DOHH2 (cell line): ENCODE results near the gene DNAH11.

Experiments
- H3F3A ChIP-seq: fragments of 200-600 bp; sonication (generic), shearing (Covaris generic); 2 replicates; pipeline ENCODE4 v1.6.0; 2016; ENCODE audit warnings: antibody characterized with exemption, mild to moderate bottlenecking; ENCODE audit not compliant: control insufficient read depth, insufficient read depth
- H3K27ac ChIP-seq: fragments of 200-600 bp; sonication (generic); 2 replicates; pipeline ENCODE4 v1.5.1; 2014; ENCODE audit warnings: low read depth, mild to moderate bottlenecking, low read length, moderate library complexity
- H3K27me3 ChIP-seq: fragments of 200-600 bp; sonication (generic); 2 replicates; pipeline ENCODE4 v1.6.1; 2014; ENCODE audit warnings: mild to moderate bottlenecking, low read length, mixed read lengths; ENCODE audit not compliant: control insufficient read depth
- H3K36me3 ChIP-seq: fragments of 200-600 bp; sonication (generic); 2 replicates; pipeline ENCODE4 v1.6.1; 2014; ENCODE audit warnings: mild to moderate bottlenecking, low read length, moderate library complexity, mixed read lengths; ENCODE audit not compliant: control insufficient read depth
- H3K4me1 ChIP-seq: fragments of 200-600 bp; sonication (generic); 2 replicates; pipeline ENCODE4 v1.6.1; 2014; ENCODE audit warnings: mild to moderate bottlenecking, low read length, mixed read lengths; ENCODE audit not compliant: control insufficient read depth
- H3K4me2 ChIP-seq: fragments of 200-600 bp; sonication (generic); 2 replicates; pipeline ENCODE4 v1.6.0; 2014; ENCODE audit warnings: mild to moderate bottlenecking, low read length, moderate library complexity
- H3K4me3 ChIP-seq: fragments of 200-600 bp; sonication (generic); 2 replicates; pipeline ENCODE4 v1.5.1; 2014; ENCODE audit warnings: mild to moderate bottlenecking, low read length, mixed read lengths
- H3K79me2 ChIP-seq: fragments of 200-600 bp; sonication (generic); 2 replicates; pipeline ENCODE4 v1.6.1; 2014; ENCODE audit warnings: mild to moderate bottlenecking, low read length, mixed read lengths; ENCODE audit not compliant: control insufficient read depth
- H3K9me2 ChIP-seq: fragments of 200-600 bp; sonication (generic); replicated peaks from 2 replicates; pipeline ENCODE4 v1.6.1; 2014; ENCODE audit warnings: mild to moderate bottlenecking, low read length, mixed read lengths; ENCODE audit not compliant: control insufficient read depth
- H3K9me3 ChIP-seq: fragments of 200-600 bp; sonication (generic); 2 replicates; pipeline ENCODE4 v1.6.1; 2014; ENCODE audit warnings: antibody characterized with exemption, low read length, mixed read lengths; ENCODE audit not compliant: control insufficient read depth, insufficient read depth
- H4K20me1 ChIP-seq: fragments of 200-600 bp; sonication (generic); 2 replicates; pipeline ENCODE4 v1.6.0; 2014; ENCODE audit warnings: low read depth, mild to moderate bottlenecking, antibody characterized with exemption, low read length, moderate library complexity; ENCODE audit not compliant: control insufficient read depth, insufficient read depth
- EZH2phosphoT487 ChIP-seq: fragments of 200-600 bp; sonication (generic); IDR thresholded peaks from 2 replicates; pipeline ENCODE4 v1.6.1; 2017; ENCODE audit warnings: borderline replicate concordance, mild to moderate bottlenecking, antibody characterized with exemption, low read length, moderate library complexity, mixed read lengths
- TF ChIP-seq, protein P1 (sequence below): fragments of 200-600 bp; sonication (generic); IDR thresholded peaks from one replicate; pipeline ENCODE4 v1.5.1; 2014; ENCODE audit warnings: antibody characterized with exemption, mild to moderate bottlenecking, low read depth, low read length; ENCODE audit not compliant: poor library complexity, severe bottlenecking

DNAH11 gene

DNA sequence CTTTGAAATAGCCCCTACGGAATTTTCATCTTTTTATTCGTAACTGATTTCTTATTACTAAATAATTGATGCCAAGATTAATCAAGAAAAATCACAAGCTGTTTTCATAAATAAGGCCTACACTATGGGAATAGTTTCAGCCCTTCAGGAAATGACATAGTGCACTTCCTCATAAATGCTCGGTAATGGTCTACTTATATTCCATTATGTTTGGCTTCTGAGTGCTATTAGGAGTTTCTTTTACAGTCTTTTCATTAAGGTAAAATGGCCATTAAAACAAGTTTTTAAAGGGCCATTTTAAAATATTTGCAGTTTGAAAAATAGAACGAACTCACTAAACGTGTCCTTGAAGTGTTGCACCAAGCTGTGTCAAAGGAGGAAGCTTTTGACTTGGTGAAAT lies 174.5 kb downstream of the DNAH11 start:
- Histone ChIP-seq H3K4me3 (no peak overlapping the region), H3F3A (no peaks in the 10 kb centered on the region), H4K20me1 (no peaks in the 10 kb centered on the region), H3K79me2 (no peaks in the 10 kb centered on the region), H3K27ac (no peak overlapping the region), H3K27me3 (0 out of 2 replicates have a peak, but pooled peaks cover 4% of the 10 kb centered on the region), H3K36me3 (no peaks in the 10 kb centered on the region), H3K4me2 (no peak overlapping the region), H3K4me1 (no peaks in the 10 kb centered on the region), H3K9me3 (no peaks in the 10 kb centered on the region), H3K9me2 (no peaks in the 10 kb centered on the region)
- TF ChIP-seq EZH2phosphoT487: no peak
- TF ChIP-seq, protein P1, sequence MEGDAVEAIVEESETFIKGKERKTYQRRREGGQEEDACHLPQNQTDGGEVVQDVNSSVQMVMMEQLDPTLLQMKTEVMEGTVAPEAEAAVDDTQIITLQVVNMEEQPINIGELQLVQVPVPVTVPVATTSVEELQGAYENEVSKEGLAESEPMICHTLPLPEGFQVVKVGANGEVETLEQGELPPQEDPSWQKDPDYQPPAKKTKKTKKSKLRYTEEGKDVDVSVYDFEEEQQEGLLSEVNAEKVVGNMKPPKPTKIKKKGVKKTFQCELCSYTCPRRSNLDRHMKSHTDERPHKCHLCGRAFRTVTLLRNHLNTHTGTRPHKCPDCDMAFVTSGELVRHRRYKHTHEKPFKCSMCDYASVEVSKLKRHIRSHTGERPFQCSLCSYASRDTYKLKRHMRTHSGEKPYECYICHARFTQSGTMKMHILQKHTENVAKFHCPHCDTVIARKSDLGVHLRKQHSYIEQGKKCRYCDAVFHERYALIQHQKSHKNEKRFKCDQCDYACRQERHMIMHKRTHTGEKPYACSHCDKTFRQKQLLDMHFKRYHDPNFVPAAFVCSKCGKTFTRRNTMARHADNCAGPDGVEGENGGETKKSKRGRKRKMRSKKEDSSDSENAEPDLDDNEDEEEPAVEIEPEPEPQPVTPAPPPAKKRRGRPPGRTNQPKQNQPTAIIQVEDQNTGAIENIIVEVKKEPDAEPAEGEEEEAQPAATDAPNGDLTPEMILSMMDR: no peak

DNA sequence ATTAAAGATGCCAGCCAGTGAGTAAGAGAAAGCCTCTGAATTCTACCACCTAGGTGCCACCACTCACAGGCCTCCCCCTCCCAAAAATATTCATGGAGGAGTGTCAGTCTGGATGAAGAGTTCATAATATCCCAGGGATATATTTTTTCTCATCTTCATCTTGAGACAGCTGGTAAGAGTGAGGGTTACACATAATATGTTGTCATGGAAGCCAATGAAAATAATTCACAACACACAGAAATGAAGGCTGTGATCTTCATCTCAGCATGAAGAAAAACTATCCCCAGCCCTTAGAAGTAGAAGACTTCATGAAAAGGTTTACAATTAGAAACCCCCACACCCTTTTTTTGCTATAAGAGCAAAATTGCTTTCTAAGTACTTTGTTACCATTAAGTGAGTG lies 175.6 kb downstream of the DNAH11 start:
- no peaks in the 10 kb centered on the region for H3K9me3 ChIP-seq
- no peak overlapping the region for H3K27ac ChIP-seq
- no peak for TF ChIP-seq EZH2phosphoT487
- H3K27me3 ChIP-seq: 0 out of 2 replicates have a peak, but pooled peaks cover 4% of the 10 kb centered on the region
- no peak overlapping the region for H3K4me2 ChIP-seq
- no peaks in the 10 kb centered on the region for H3K79me2 ChIP-seq
- no peaks in the 10 kb centered on the region for H3K9me2 ChIP-seq
- H4K20me1 ChIP-seq: no peaks in the 10 kb centered on the region
- H3F3A ChIP-seq: no peaks in the 10 kb centered on the region
- no peak overlapping the region for H3K4me3 ChIP-seq
- H3K4me1 ChIP-seq: no peaks in the 10 kb centered on the region
- H3K36me3 ChIP-seq: no peaks in the 10 kb centered on the region

- Histone ChIP-seq H3K4me2 (no peak overlapping the region), H3K27me3 (0 out of 2 replicates have a peak, but pooled peaks cover 4% of the 10 kb centered on the region), H3F3A (no peaks in the 10 kb centered on the region), H3K9me2 (no peaks in the 10 kb centered on the region), H3K27ac (no peak overlapping the region), H3K9me3 (no peaks in the 10 kb centered on the region), H4K20me1 (no peaks in the 10 kb centered on the region), H3K4me1 (no peaks in the 10 kb centered on the region), H3K36me3 (no peaks in the 10 kb centered on the region), H3K79me2 (no peaks in the 10 kb centered on the region), H3K4me3 (no peak overlapping the region)
- no peak for TF ChIP-seq EZH2phosphoT487
- TF ChIP-seq, protein P1: no peak
These were observed 177.0 kb downstream of the DNAH11 start for GRCh38 chr7:21719846-21720245.

- Histone ChIP-seq H3K27me3 (0 out of 2 replicates have a peak, but pooled peaks cover 4% of the 10 kb centered on the region), H3K4me1 (no peaks in the 10 kb centered on the region), H3K79me2 (no peaks in the 10 kb centered on the region), H4K20me1 (no peaks in the 10 kb centered on the region), H3F3A (no peaks in the 10 kb centered on the region), H3K9me2 (no peaks in the 10 kb centered on the region), H3K36me3 (no peaks in the 10 kb centered on the region), H3K4me2 (no peak overlapping the region), H3K27ac (no peak overlapping the region), H3K9me3 (no peaks in the 10 kb centered on the region), H3K4me3 (no peak overlapping the region)
- TF ChIP-seq, protein P1: peak; percentile 59
- TF ChIP-seq EZH2phosphoT487: no peak
These were observed 179.5 kb downstream of the DNAH11 start for GRCh38 chr7:21722371-21722770.
